Measurements from ENCODE around the gene CCDC40. TPM values are rescaled to one million over a fixed set of nuclear protein-coding genes. Genes with fewer than 3 reads are reported as not detected.
A peak's percentile ranks its signal among the peaks of the same experiment; 100 is the strongest.

CCDC40 gene
- total RNA-seq, 2 donors from 2014 or later = 2.9 to 13.5 TPM

DNA sequence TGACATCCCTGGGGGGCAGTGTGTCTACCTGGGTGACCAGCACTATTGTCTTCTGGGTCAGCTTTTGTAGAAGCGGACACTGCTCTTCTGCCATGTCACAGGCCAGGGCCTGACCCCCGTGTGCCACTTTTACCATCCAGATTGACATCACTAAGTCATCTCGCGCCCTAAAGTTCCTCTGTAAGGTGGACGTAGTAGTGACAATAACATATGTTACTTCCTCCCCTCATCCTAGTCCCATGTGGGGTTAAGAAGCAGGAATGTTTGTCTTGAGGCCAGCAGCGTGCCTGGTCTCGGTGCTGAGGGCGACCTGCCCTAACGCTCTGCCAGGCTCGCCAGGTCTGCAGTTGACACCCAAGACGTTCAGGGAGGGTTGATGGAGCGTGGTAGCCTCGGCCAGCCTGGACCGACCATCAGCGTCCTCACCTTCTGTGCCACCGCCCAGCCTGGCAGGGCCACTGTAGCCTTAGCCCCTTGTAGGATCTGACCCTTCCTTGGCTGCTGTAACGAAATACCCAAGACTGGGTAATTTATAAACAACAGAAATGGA is 85.7 kb downstream of the CCDC40 start:
- Histone ChIP-seq H3K9me3 (no peaks in the 10 kb centered on the region), H3K4me3 (no peak overlapping the region), H3K27ac (no peak overlapping the region), H3K36me3 (replicated peaks in 1 of 2; ENCODE audit: insufficient read depth in 1 of 2, low read depth in 2 of 2) (no peaks in the 10 kb centered on the region), H3K4me1 (peaks cover 13% of the 10 kb centered on the region), H3K27me3 (no peaks in the 10 kb centered on the region)
- 81 to 89% methylated on average over 9 to 17 of the region's 17 CpGs for WGBS, 2 donors
- TF ChIP-seq, protein P1, sequence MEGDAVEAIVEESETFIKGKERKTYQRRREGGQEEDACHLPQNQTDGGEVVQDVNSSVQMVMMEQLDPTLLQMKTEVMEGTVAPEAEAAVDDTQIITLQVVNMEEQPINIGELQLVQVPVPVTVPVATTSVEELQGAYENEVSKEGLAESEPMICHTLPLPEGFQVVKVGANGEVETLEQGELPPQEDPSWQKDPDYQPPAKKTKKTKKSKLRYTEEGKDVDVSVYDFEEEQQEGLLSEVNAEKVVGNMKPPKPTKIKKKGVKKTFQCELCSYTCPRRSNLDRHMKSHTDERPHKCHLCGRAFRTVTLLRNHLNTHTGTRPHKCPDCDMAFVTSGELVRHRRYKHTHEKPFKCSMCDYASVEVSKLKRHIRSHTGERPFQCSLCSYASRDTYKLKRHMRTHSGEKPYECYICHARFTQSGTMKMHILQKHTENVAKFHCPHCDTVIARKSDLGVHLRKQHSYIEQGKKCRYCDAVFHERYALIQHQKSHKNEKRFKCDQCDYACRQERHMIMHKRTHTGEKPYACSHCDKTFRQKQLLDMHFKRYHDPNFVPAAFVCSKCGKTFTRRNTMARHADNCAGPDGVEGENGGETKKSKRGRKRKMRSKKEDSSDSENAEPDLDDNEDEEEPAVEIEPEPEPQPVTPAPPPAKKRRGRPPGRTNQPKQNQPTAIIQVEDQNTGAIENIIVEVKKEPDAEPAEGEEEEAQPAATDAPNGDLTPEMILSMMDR (IDR thresholded peaks at IDR 0.05) = no peak
- TF ChIP-seq POLR2A (IDR thresholded peaks at IDR 0.05) = no peak
- no peak for ATAC-seq
- intact Hi-C loops (cut with DNase I) = no loop called here
- no peak for DNase-seq

- 68 to 88% methylated on average over 6 of the region's 6 CpGs for WGBS, 2 donors
- DNase-seq (no peak), ATAC-seq (no peak)
- intact Hi-C loops (cut with DNase I) = no loop called here
- H3K36me3 ChIP-seq (replicated peaks in 1 of 2; ENCODE audit: insufficient read depth in 1 of 2, low read depth in 2 of 2) = no peaks in the 10 kb centered on the region
- TF ChIP-seq, protein P1 (IDR thresholded peaks at IDR 0.05) = no peak
- no peak for TF ChIP-seq POLR2A (IDR thresholded peaks at IDR 0.05)
- H3K27ac ChIP-seq = peak overlapping the region in 1 of 4 donors; percentile 62
- no peaks in the 10 kb centered on the region for H3K9me3 ChIP-seq
- no peak overlapping the region for H3K4me3 ChIP-seq
- H3K4me1 ChIP-seq = peaks cover 13% of the 10 kb centered on the region
- no peaks in the 10 kb centered on the region for H3K27me3 ChIP-seq
Measured at GRCh38 chr17:80122926-80123505, 86.6 kb downstream of the CCDC40 start.

- 77 to 79% methylated on average over 11 to 15 of the region's 15 CpGs for WGBS, 2 donors
- Histone ChIP-seq H3K36me3 (replicated peaks in 1 of 2; ENCODE audit: insufficient read depth in 1 of 2, low read depth in 2 of 2) (no peaks in the 10 kb centered on the region), H3K4me1 (peaks cover 13% of the 10 kb centered on the region), H3K27me3 (no peaks in the 10 kb centered on the region), H3K9me3 (no peaks in the 10 kb centered on the region), H3K4me3 (no peak overlapping the region), H3K27ac (peak overlapping the region; percentile 47 to 67 (median 55))
- DNase-seq (peak; percentile 57 to 92 (median 64)), ATAC-seq (peak; percentile 69)
- TF ChIP-seq POLR2A (IDR thresholded peaks at IDR 0.05) = no peak
- TF ChIP-seq, protein P1 (IDR thresholded peaks at IDR 0.05) = no peak
- intact Hi-C loops (cut with DNase I) = no loop called here
Measured at GRCh38 chr17:80123791-80124190, 87.3 kb downstream of the CCDC40 start.

DNA sequence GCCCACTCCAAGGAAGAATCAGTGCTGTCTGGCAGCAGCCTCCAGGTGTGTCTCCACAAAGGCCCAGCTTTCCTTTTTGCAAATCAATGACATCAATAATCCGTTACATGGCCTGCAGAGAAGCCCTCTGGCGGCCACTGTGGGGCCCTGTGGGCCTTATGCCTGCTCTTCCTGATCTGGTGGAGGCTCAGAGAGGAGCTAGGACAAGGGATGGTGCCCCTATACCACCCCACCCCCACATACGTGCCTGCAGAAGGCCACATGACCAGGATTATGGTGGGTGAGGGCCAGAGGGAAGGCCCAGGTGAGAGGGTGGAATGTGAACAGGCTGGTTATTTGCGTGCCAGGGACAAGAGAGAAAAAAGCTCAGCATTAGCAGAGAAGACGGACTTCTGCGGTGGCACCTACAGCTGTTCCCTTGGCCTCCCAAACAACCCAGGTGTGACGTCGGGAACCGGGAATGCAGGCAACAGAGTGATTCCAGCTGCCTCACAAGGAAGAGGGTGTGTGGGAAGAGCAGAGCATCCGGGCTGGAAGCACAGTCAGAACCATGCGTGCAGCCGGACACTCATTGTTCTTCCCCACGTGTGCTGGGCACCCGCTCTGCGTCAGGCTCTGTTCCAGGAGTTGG is 88.0 kb downstream of the CCDC40 start:
- intact Hi-C loops (cut with DNase I) = no loop called here
- H3K36me3 ChIP-seq (replicated peaks in 1 of 2; ENCODE audit: insufficient read depth in 1 of 2, low read depth in 2 of 2) = no peaks in the 10 kb centered on the region
- DNase-seq (peak in 3 of 4 donors; percentile 43 to 58 (median 51)), ATAC-seq (peak; percentile 61)
- TF ChIP-seq, protein P1 (IDR thresholded peaks at IDR 0.05) = peak in 5 of 7 experiments; percentile 25 to 51 (median 45)
- TF ChIP-seq POLR2A (IDR thresholded peaks at IDR 0.05) = no peak
- H3K27me3 ChIP-seq = no peaks in the 10 kb centered on the region
- H3K9me3 ChIP-seq = no peaks in the 10 kb centered on the region
- 49 to 68% methylated on average over 14 to 15 of the region's 15 CpGs for WGBS, 2 donors
- peaks cover 13% of the 10 kb centered on the region for H3K4me1 ChIP-seq
- H3K4me3 ChIP-seq = no peak overlapping the region
- peak overlapping the region; percentile 47 to 67 (median 55) for H3K27ac ChIP-seq

All from body of pancreas (tissue), 4 donors.